Measurements from ENCODE around the gene ARHGAP5.

The ARHGAP5 gene

GRCh38 chr14:32075672-32076277 lies 1.3 kb upstream of the ARHGAP5 start:
- peak; percentile 68 for DNase-seq (ENCODE audit: low spot score)

GRCh38 chr14:32076278-32077080 lies 625 bp upstream of the ARHGAP5 start:
- peak; percentile 97 for DNase-seq (ENCODE audit: low spot score)

DNA sequence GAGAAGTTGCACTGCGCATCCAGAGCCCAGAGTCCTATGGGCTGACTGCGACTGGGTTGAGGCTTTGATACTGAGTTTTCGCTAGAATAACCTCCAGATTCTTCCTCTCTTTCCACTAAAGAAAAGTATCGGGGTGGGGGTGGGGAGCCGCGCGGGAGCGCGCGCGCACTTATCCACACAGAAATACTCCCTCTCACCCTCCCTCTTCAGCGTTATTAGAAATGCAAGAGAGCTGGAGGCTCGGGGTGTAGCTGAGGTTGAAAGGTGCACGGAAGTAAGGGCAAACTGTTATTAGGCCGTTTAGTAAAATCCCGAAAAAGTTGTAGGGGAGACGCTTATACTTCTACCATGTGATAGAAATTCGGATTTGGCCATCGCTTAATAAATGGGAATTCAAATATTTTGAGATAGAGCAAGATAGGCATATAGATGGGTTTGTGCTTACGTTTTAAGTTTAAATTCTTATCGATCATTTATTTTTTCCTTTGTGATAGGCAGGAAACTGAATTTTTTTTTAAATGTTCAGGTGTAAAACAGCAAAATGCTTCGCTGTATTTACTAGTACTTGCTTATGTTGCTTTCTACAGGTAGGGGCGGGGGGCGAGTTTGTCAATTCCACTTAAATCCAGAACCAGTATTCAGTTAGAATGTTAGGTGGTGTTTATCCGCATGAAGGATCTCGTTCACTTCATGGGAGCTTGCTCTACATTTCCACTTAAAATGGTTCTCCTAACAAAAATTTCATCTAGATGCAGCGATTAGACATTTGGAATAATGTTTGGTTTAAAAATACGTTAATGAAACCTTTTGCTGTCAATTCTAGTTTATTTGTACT lies 1.1 kb downstream of the ARHGAP5 start:
- DNase-seq (ENCODE audit: low spot score): peak; percentile 69

- no peak for DNase-seq (ENCODE audit: low spot score)
Measured at GRCh38 chr14:32078858-32079216, 1.7 kb downstream of the ARHGAP5 start.

DNA sequence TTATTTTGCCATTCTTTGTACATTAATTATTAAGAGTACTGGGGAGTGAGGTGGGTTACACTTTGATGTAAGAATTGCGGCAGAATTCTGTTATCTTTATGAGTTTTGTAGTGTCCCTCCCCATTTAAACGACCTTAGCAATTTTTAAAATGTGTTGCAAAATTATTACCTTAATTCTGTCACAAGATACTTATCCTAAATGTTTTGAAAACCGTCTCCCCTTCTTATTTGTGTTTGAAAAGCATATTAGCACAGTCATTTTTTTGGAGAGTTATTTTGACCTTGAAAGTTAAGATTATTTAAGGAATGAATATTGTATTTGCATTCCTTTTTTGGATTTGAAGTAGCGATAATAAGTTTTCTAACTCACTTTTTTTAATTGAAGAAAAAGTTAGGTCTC lies 2.2 kb downstream of the ARHGAP5 start:
- DNase-seq (ENCODE audit: low spot score): no peak

DNA sequence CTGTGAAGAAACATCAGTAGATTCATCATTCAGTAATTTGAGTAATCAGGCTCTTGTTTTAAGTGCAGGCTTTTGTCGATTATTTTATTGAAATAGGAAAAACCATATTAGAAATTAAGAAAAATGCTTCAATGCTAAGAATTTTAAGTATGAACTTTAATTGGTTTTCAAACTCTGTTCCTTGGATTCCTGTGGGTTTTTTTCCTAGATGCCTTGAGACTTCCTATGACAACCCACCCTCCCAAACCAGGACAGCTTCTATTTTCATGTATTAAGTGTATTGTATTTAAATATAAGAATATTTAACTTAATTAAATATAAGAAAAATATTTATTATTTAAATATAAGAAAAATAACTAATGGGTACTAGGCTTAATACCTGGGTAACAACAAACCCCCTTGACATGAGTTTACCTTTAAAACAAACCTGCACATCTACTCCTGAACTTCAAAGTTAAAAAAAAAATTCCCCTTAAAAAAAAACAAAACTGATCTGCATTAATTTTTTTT lies 3.0 kb downstream of the ARHGAP5 start:
- no peak for DNase-seq (ENCODE audit: low spot score)

GRCh38 chr14:32081901-32082300 lies 4.8 kb downstream of the ARHGAP5 start:
- DNase-seq (ENCODE audit: low spot score): no peak

- no peak for DNase-seq (ENCODE audit: low spot score)
Measured at GRCh38 chr14:32083315-32083624, 6.2 kb downstream of the ARHGAP5 start.

- no peak for DNase-seq (ENCODE audit: low spot score)
Measured at GRCh38 chr14:32083789-32084188, 6.7 kb downstream of the ARHGAP5 start.

DNA sequence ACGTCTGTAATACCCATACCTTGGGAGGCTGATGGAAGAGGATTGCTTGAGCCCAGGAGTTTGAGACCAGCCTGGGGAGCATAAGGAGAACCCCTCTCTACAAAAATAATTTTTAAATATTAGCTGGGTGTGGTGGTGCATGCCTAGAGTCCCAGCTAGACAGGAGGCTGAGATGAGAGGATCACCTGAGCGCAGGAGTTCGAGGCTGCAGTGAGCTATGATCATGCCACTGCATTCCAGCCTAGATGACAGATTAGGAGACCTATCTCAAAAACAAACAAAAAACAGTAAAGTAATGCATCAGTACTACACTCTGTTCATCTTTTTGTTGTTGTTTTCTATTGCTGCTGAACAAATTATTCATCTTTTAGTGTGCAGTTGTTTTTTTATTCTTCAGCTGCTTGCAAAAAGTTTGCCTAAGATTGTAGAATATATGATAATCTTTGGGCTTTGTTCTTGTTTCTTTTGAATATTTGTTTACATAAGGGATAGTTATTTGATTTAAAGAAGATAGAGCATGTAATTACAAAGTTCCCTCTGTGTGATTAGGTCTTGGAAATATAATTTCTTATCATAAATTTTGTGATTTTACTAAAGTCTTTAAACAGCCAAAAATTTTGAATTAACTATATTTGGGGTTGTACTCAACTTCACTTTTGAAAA lies 8.2 kb downstream of the ARHGAP5 start:
- no peak for DNase-seq (ENCODE audit: low spot score)

GRCh38 chr14:32085845-32086383 lies 8.8 kb downstream of the ARHGAP5 start:
- DNase-seq (ENCODE audit: low spot score): no peak

GRCh38 chr14:32087173-32087861 lies 10.2 kb downstream of the ARHGAP5 start:
- no peak for DNase-seq (ENCODE audit: low spot score)

- DNase-seq (ENCODE audit: low spot score): no peak
Measured at GRCh38 chr14:32087907-32088306, 10.8 kb downstream of the ARHGAP5 start.

GRCh38 chr14:32090686-32091085 lies 13.6 kb downstream of the ARHGAP5 start:
- DNase-seq (ENCODE audit: low spot score): peak; percentile 80

- DNase-seq (ENCODE audit: low spot score): no peak
Measured at GRCh38 chr14:32099473-32099872, 22.4 kb downstream of the ARHGAP5 start.

- no peak for DNase-seq (ENCODE audit: low spot score)
Measured at GRCh38 chr14:32100175-32100574, 23.1 kb downstream of the ARHGAP5 start.

DNA sequence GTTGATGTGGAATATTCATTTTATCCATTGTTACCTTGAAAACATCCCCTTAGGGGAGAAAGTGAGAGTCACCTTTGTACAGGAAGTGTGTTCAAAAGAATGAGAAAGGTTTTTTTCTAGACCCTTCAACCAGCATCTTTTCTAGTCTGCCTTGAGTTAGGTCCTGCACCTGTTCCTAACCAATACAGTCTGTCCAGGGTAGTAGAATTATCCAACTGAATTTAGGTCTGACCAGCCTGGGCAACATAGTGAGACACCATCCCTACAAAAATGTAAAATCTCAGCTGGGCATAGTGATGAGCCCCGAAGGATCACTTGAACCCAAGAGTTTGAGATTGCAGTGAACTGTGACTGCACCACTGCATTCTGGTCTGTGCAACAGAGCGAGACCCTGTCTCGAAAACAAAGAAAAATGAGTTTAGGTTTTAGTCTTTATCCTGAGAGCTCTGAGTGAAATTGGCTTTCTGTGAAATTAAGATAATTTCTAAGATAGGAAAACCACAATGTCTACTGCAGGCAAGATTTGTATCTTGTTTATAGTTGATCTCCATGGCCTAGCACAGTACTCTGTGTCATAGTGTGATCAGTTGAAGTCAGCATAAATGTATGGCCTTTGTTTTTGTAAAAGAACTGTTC lies 25.2 kb downstream of the ARHGAP5 start:
- DNase-seq (ENCODE audit: low spot score): no peak

DNA sequence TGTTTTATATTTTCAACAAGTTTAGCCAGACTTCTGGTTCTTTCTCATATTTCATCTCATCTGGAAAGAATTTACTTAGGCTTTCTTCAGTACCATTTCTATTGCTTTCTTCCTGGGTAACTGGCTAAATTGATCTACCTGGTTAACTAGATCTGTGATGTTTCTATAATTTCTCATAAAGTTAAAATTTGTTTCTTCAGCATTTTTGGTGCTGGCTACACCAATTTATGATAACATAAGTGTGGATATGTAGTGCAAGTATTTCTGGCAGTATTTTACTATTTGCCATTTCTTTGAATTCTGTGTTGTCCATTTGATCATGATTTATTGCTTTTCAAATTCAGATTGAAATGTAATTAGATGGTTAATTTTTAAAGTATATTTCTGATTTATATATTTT lies 25.9 kb downstream of the ARHGAP5 start:
- no peak for DNase-seq (ENCODE audit: low spot score)

DNA sequence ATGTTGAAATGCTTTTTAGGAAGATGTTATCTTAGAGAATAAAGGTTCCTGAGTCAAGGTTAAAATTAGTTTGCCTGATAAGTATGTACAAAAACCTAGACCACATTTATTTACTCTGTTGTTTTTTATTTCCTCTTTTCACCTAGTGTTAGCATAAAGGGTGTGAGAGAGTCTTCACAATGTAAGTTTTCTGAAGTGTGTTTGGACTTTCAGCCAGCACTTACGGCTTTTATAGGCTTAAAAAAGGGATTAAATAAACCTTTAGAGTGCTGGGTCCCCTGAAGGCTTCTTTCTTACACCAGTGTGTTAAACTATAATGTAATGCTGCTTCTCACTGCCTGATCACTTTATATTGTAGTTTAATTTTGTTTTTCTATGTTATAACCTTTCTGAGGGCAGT lies 27.2 kb downstream of the ARHGAP5 start:
- DNase-seq (ENCODE audit: low spot score): no peak

GRCh38 chr14:32104803-32105202 lies 27.7 kb downstream of the ARHGAP5 start:
- no peak for DNase-seq (ENCODE audit: low spot score)
